Astrocyte (in vitro differentiated cells and primary cell): Measurements from ENCODE around the gene MN1.

ENCODE experiments used
- EZH2 ChIP-seq: IDR thresholded peaks from 2 replicates; pipeline ENCODE4 v1.6.1; 2012; ENCODE audit warnings: mild to moderate bottlenecking, low read length, inconsistent platforms; ENCODE audit not compliant: insufficient read depth
- TF ChIP-seq, protein P1 (sequence below): IDR thresholded peaks from 2 replicates; pipeline ENCODE4 v1.5.1; 2011; ENCODE audit warnings: low read depth, mild to moderate bottlenecking, inconsistent platforms, low read length, moderate library complexity; ENCODE audit not compliant: insufficient read depth

DNA sequence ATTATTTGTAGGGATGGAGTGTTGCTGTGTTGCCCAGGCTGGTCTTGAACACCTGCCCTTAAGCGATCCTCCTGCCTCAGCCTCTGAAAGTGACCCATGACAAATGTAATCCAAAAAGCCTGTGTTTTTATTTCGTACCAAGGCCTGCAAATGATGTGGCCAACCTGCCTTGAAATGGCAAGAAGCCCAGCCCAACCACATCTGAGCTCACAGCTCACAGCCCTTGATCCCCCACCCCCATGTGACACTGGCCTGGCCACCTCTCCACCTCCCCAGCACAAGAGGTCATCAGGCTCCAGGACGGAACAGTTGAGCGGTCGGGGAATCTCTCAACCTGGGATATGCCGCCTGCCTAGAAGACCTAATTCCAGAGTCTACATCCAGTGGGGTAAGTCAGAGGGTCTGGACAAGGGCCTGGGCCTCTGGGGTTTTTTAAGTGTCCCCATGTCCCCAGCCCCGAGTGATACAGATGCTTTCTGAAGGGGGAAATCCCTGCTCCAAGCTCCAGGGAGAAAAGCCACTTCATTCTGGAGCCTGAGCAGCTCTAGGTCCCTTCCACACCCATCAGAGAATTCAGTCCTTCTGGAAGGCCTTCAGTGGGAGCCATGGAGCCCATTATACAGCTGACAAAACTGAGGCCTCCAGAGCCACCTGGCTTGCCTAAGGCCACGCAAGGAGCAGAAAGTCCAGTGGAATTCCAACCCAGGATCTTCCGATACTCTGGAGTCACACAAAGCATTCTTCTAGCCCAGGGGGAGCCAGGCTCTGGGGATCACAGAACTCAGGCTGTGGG, 70.7 kb downstream of the MN1 start:
- TF ChIP-seq, protein P1, sequence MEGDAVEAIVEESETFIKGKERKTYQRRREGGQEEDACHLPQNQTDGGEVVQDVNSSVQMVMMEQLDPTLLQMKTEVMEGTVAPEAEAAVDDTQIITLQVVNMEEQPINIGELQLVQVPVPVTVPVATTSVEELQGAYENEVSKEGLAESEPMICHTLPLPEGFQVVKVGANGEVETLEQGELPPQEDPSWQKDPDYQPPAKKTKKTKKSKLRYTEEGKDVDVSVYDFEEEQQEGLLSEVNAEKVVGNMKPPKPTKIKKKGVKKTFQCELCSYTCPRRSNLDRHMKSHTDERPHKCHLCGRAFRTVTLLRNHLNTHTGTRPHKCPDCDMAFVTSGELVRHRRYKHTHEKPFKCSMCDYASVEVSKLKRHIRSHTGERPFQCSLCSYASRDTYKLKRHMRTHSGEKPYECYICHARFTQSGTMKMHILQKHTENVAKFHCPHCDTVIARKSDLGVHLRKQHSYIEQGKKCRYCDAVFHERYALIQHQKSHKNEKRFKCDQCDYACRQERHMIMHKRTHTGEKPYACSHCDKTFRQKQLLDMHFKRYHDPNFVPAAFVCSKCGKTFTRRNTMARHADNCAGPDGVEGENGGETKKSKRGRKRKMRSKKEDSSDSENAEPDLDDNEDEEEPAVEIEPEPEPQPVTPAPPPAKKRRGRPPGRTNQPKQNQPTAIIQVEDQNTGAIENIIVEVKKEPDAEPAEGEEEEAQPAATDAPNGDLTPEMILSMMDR, result no peak
- no peak for TF ChIP-seq EZH2
